ENCODE results near the gene POLG. TPM values are rescaled to one million over a fixed set of nuclear protein-coding genes. Genes with fewer than 3 reads are reported as not detected.

The POLG gene
- polyA plus RNA-seq, 1 donor (not counting 4 experiments of a cell fraction or from before 2014, with no cell fraction given): 29.6 TPM

DNA sequence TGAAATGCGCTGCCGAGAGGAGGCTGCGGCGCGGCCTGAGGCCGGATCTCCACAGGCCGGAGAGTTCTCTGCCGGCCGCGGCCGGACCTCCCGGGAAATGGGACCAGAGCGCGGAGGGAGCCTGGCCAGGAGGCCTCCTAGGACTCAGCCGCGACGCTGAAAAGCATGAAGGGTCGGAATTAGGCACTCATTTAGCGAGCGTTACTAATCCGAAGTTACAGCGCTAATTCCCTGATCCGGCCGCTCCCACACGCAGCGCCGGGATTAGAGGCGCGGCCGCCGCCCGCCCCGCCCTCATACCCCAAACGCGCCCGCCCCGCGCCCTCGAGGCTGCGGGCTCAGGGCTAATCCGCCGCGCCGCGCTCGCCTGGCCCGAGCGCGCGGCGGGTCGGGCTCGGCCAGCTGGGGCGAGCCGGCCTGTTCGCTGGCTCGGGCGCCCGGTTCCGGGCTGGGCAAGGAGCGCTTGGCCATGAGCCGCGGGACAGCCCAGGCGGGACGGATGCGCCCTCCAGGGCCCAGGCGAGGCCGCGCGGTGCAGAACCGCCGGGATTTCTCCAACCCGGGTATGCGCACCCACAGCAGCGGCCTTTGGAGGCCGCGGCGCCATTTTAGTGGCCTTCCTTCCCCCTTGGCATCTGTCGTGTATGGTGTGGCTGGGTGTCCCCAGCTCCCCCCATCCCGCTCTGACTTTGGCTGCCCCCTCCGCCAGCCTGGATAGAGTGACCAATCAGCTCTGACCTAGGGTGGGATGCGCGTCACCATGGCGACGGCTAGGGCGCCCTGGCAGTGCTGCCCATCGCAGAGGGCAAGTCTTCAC, 36.8 kb upstream of the POLG start:
- Histone ChIP-seq H3K9me3 (ENCODE audit: control insufficient read depth, low read depth, low read length) (no peaks in the 10 kb centered on the region), H3K27ac (ENCODE audit: control insufficient read depth, insufficient read depth, low read length) (no peak overlapping the region), H4K20me1 (ENCODE audit: control insufficient read depth, extremely low read depth, insufficient read depth, low read length) (no peaks in the 10 kb centered on the region), H3K27me3 (ENCODE audit: control insufficient read depth, extremely low read depth, insufficient read depth, low read length) (peaks cover 91% of the 10 kb centered on the region), H2AFZ (ENCODE audit: control insufficient read depth, low read length) (no peak overlapping the region), H3K79me2 (ENCODE audit: control insufficient read depth, insufficient read depth, low read length) (no peaks in the 10 kb centered on the region), H3K36me3 (ENCODE audit: control insufficient read depth in 2 of 2, extremely low read depth in 1 of 2, insufficient read depth in 2 of 2, low read length in 2 of 2) (no peaks in the 10 kb centered on the region), H3K4me1 (ENCODE audit: control insufficient read depth, extremely low read depth, insufficient read depth, low read length) (no peaks in the 10 kb centered on the region), H3K9ac (ENCODE audit: control insufficient read depth, extremely low read depth, insufficient read depth, low read length) (no peak overlapping the region), H3K4me3 (ENCODE audit: control insufficient read depth in 2 of 3, extremely low read depth in 1 of 3, insufficient read depth in 2 of 3, low read depth in 1 of 3, low read length in 3 of 3) (peak overlapping the region in 2 of 3 experiments; percentile 33 to 54), H3K9me1 (ENCODE audit: control insufficient read depth, extremely low read depth, insufficient read depth, low read length) (no peaks in the 10 kb centered on the region), H3K4me2 (ENCODE audit: control insufficient read depth, extremely low read depth, insufficient read depth, low read depth, low read length) (peak overlapping the region; percentile 63)
- FAIRE-seq (no peak), DNase-seq (ENCODE audit: low read depth, low spot score) (no peak)
- TF ChIP-seq EZH2 (IDR thresholded peaks at IDR 0.05; ENCODE audit: low read length): peak; percentile 67
- TF ChIP-seq, protein P1, sequence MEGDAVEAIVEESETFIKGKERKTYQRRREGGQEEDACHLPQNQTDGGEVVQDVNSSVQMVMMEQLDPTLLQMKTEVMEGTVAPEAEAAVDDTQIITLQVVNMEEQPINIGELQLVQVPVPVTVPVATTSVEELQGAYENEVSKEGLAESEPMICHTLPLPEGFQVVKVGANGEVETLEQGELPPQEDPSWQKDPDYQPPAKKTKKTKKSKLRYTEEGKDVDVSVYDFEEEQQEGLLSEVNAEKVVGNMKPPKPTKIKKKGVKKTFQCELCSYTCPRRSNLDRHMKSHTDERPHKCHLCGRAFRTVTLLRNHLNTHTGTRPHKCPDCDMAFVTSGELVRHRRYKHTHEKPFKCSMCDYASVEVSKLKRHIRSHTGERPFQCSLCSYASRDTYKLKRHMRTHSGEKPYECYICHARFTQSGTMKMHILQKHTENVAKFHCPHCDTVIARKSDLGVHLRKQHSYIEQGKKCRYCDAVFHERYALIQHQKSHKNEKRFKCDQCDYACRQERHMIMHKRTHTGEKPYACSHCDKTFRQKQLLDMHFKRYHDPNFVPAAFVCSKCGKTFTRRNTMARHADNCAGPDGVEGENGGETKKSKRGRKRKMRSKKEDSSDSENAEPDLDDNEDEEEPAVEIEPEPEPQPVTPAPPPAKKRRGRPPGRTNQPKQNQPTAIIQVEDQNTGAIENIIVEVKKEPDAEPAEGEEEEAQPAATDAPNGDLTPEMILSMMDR (optimal IDR thresholded peaks at IDR 0.05 in 1 of 3, IDR thresholded peaks at IDR 0.05 in 1 of 3, conservative IDR thresholded peaks at IDR 0.05 in 1 of 3; ENCODE audit: extremely low read depth in 1 of 3, insufficient read depth in 2 of 3, low read length in 3 of 3): no peak
- dilution Hi-C loops (cut with MboI; ENCODE audit: extremely low pct_ligation_motif_present, low sequenced_read_pairs): no loop called here

DNA sequence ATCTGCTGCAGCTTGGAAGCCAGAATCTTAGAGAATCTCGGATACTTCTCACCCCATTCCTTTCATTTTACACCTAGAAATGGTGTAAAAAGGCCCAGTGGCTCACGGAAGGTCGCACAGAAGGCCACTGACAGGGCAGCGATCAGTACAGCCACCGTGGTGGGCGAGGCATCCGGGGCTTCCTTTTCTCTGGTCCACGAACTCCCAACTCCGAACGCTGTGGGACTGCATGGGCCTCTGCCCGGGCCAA, 36.3 kb upstream of the POLG start:
- no peak for TF ChIP-seq EZH2 (IDR thresholded peaks at IDR 0.05; ENCODE audit: low read length)
- TF ChIP-seq, protein P1 (optimal IDR thresholded peaks at IDR 0.05 in 1 of 3, IDR thresholded peaks at IDR 0.05 in 1 of 3, conservative IDR thresholded peaks at IDR 0.05 in 1 of 3; ENCODE audit: extremely low read depth in 1 of 3, insufficient read depth in 2 of 3, low read length in 3 of 3): no peak
- no peak for FAIRE-seq
- dilution Hi-C loops (cut with MboI; ENCODE audit: extremely low pct_ligation_motif_present, low sequenced_read_pairs): no loop called here
- no peak overlapping the region for H3K27ac ChIP-seq (ENCODE audit: control insufficient read depth, insufficient read depth, low read length)
- DNase-seq (ENCODE audit: low read depth, low spot score): no peak
- no peaks in the 10 kb centered on the region for H3K79me2 ChIP-seq (ENCODE audit: control insufficient read depth, insufficient read depth, low read length)
- no peak overlapping the region for H3K9ac ChIP-seq (ENCODE audit: control insufficient read depth, extremely low read depth, insufficient read depth, low read length)
- H3K9me3 ChIP-seq (ENCODE audit: control insufficient read depth, low read depth, low read length): no peaks in the 10 kb centered on the region
- H3K4me3 ChIP-seq (ENCODE audit: control insufficient read depth in 2 of 3, extremely low read depth in 1 of 3, insufficient read depth in 2 of 3, low read depth in 1 of 3, low read length in 3 of 3): peak overlapping the region in 2 of 3 experiments; percentile 33 to 54
- peak overlapping the region; percentile 63 for H3K4me2 ChIP-seq (ENCODE audit: control insufficient read depth, extremely low read depth, insufficient read depth, low read depth, low read length)
- no peaks in the 10 kb centered on the region for H3K4me1 ChIP-seq (ENCODE audit: control insufficient read depth, extremely low read depth, insufficient read depth, low read length)
- H3K9me1 ChIP-seq (ENCODE audit: control insufficient read depth, extremely low read depth, insufficient read depth, low read length): no peaks in the 10 kb centered on the region
- H2AFZ ChIP-seq (ENCODE audit: control insufficient read depth, low read length): no peak overlapping the region
- H4K20me1 ChIP-seq (ENCODE audit: control insufficient read depth, extremely low read depth, insufficient read depth, low read length): no peaks in the 10 kb centered on the region
- H3K27me3 ChIP-seq (ENCODE audit: control insufficient read depth, extremely low read depth, insufficient read depth, low read length): peaks cover 93% of the 10 kb centered on the region
- no peaks in the 10 kb centered on the region for H3K36me3 ChIP-seq (ENCODE audit: control insufficient read depth in 2 of 2, extremely low read depth in 1 of 2, insufficient read depth in 2 of 2, low read length in 2 of 2)
